H1 (cell line): ENCODE results near the gene ENPP6. TPM values are rescaled to one million over a fixed set of nuclear protein-coding genes. Genes with fewer than 3 reads are reported as not detected.

Experiments used
- CHD7 ChIP-seq: fragments of 300-600 bp; sonication (generic); IDR thresholded peaks from 2 replicates; pipeline ENCODE4 v1.7.1; 2012; ENCODE audit warnings: low read length, moderate library complexity, mild to moderate bottlenecking, inconsistent platforms; ENCODE audit not compliant: insufficient replicate concordance
- E2F6 ChIP-seq: IDR thresholded peaks from 2 replicates; pipeline ENCODE4 v1.6.1; 2012; ENCODE audit warnings: inconsistent platforms
- EP300 ChIP-seq, 2 experiments: IDR thresholded peaks; 1 replicate in 1 of 2; 2 replicates in 1 of 2; pipeline ENCODE4 v1.6.1; 2011 to 2012; ENCODE audit warnings: low read depth in 2 of 2, low read length in 2 of 2, mild to moderate bottlenecking in 2 of 2, borderline replicate concordance in 1 of 2, inconsistent platforms in 1 of 2, moderate library complexity in 1 of 2
- NRF1 ChIP-seq: IDR thresholded peaks from 2 replicates; pipeline ENCODE4 v1.6.1; 2011; ENCODE audit warnings: mild to moderate bottlenecking, low read depth, low read length, improper control_type of control experiment
- SIRT6 ChIP-seq: IDR thresholded peaks from one replicate; pipeline ENCODE4 v1.7.1; 2012; ENCODE audit warnings: low read length, inconsistent platforms
- polyA plus RNA-seq, 7 experiments: library from polyadenylated mRNA; depleted of rRNA in 3 of 7; stranded (reverse) in 5 of 7; unstranded in 2 of 7; fragments of >200 nt in 5 of 7; fragments of 200-250 nt in 2 of 7; gene quantifications; 1 replicate in 5 of 7; 2 replicates in 1 of 7; 4 replicates in 1 of 7; pipeline versions ENCODE4 v1.2.1 to v1.2.3, GENCODE V29; 2011 to 2013; ENCODE audit warnings: missing spikeins in 2 of 7, mixed read lengths in 2 of 7
- total RNA-seq: library from RNA; stranded (reverse); fragmentation: NEBNext Ultra II Directional; extraction: Animal tissue kit (Norgen Biotek cat#: 25700); gene quantifications from 2 replicates; pipeline ENCODE4 v1.2.1, GENCODE V29; 2021

Gene ENPP6
- total and polyA plus RNA-seq, 2 of the 8 experiments (the other 6 are each of a cell fraction or from before 2014, with no cell fraction given), result 0.11 to 0.20 TPM

GRCh38 chr4:184156163-184156920 is 61.3 kb downstream of the ENPP6 start (continued):
- TF ChIP-seq CHD7 (no peak), NRF1 (no peak), EP300 (IDR thresholded peaks at IDR 0.05; ENCODE audit: borderline replicate concordance in 1 of 2, low read depth in 2 of 2, low read length in 2 of 2) (no peak), SIRT6 (no peak), E2F6 (no peak)
